ENCODE data around the gene ZNF816.
"Not testable (repeated sequence)": the region's sequence is repeated elsewhere in the genome, so short reads cannot be mapped to it uniquely, and the experiment has no call there.

The ZNF816 gene

GRCh38 chr19:52990759-52991418, 28.2 kb upstream of the ZNF816 start:
- H3K36me3 ChIP-seq (ENCODE audit: low read depth), result no peaks in the 10 kb centered on the region
- H3K4me3 ChIP-seq (ENCODE audit: severe bottlenecking), result peak overlapping the region; percentile 17
- no peak for TF ChIP-seq CTCF (IDR thresholded peaks at IDR 0.05; ENCODE audit: poor library complexity, severe bottlenecking)
- DNase-seq (ENCODE audit: low spot score), result no peak
- no peaks in the 10 kb centered on the region for H3K9me3 ChIP-seq (ENCODE audit: severe bottlenecking)
- peak; percentile 15 for ATAC-seq (ENCODE audit: low read depth)
- H3K27me3 ChIP-seq (ENCODE audit: insufficient read depth, poor library complexity, severe bottlenecking), result no peaks in the 10 kb centered on the region
- peak overlapping the region; percentile 87 for H3K27ac ChIP-seq (ENCODE audit: poor library complexity, severe bottlenecking)
- peaks cover 12% of the 10 kb centered on the region for H3K4me1 ChIP-seq (ENCODE audit: insufficient read depth, poor library complexity, severe bottlenecking)

- no peak for TF ChIP-seq CTCF (IDR thresholded peaks at IDR 0.05; ENCODE audit: poor library complexity, severe bottlenecking)
- H3K9me3 ChIP-seq (ENCODE audit: severe bottlenecking), result peaks cover 5% of the 10 kb centered on the region
- no peak overlapping the region for H3K27ac ChIP-seq (ENCODE audit: poor library complexity, severe bottlenecking)
- H3K27me3 ChIP-seq (ENCODE audit: insufficient read depth, poor library complexity, severe bottlenecking), result no peaks in the 10 kb centered on the region
- ATAC-seq (ENCODE audit: low read depth) (no peak), DNase-seq (ENCODE audit: low spot score) (no peak)
- no peak overlapping the region for H3K4me3 ChIP-seq (ENCODE audit: severe bottlenecking)
- peaks cover 12% of the 10 kb centered on the region for H3K4me1 ChIP-seq (ENCODE audit: insufficient read depth, poor library complexity, severe bottlenecking)
- H3K36me3 ChIP-seq (ENCODE audit: low read depth), result peaks cover 7% of the 10 kb centered on the region
Observed at GRCh38 chr19:52988506-52988905, 25.8 kb upstream of the ZNF816 start.

DNA sequence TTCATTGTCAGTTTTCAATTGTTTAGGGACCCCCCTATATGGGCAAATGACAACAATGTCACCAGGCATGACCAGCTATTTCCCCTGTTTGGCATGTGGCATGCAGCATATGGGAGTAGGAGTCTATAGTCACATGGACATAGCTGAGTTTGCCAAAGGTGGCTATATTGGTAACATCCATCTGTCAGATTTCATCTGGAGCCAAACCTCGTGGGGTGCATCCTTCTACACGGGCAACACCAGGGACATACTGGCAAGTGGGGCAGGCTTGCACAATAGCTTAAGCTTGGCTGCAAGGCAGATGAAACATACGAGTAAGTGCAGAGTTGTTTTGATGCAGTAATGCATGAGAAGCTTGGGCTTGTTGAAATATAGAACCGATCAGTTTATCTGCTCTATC, 24.5 kb upstream of the ZNF816 start:
- TF ChIP-seq CTCF (IDR thresholded peaks at IDR 0.05; ENCODE audit: poor library complexity, severe bottlenecking), result no peak
- H3K27ac ChIP-seq (ENCODE audit: poor library complexity, severe bottlenecking), result no peak overlapping the region
- ATAC-seq (ENCODE audit: low read depth) (no peak), DNase-seq (ENCODE audit: low spot score) (no peak)
- peaks cover 9% of the 10 kb centered on the region for H3K4me1 ChIP-seq (ENCODE audit: insufficient read depth, poor library complexity, severe bottlenecking)
- no peak overlapping the region for H3K4me3 ChIP-seq (ENCODE audit: severe bottlenecking)
- peaks cover 5% of the 10 kb centered on the region for H3K9me3 ChIP-seq (ENCODE audit: severe bottlenecking)
- no peaks in the 10 kb centered on the region for H3K27me3 ChIP-seq (ENCODE audit: insufficient read depth, poor library complexity, severe bottlenecking)
- H3K36me3 ChIP-seq (ENCODE audit: low read depth), result peaks cover 7% of the 10 kb centered on the region

DNA sequence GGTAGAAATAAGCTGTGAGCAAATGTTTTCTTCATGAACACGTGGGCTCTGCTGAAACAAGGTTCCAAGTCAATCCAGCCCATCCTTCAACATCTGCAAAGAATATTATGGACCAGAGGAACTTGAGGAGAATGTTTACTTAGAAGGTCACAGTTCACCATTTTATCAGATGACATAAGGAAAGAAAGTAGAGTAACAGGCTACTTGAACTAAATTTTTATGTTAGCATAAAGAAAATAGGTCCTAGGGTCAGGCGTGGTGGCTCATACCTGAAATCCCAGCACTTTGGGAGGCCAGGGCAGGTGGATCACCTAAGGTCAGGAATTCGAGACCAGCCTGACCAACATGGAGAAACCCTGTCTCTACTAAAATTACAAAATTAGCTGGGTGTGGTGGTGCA, 20.5 kb upstream of the ZNF816 start:
- not testable (repeated sequence) for H3K9me3 ChIP-seq (ENCODE audit: severe bottlenecking); ATAC-seq (ENCODE audit: low read depth); DNase-seq (ENCODE audit: low spot score); H3K27ac ChIP-seq (ENCODE audit: poor library complexity, severe bottlenecking); H3K4me3 ChIP-seq (ENCODE audit: severe bottlenecking); H3K36me3 ChIP-seq (ENCODE audit: low read depth); H3K4me1 ChIP-seq (ENCODE audit: insufficient read depth, poor library complexity, severe bottlenecking); H3K27me3 ChIP-seq (ENCODE audit: insufficient read depth, poor library complexity, severe bottlenecking)

GRCh38 chr19:52981329-52981728, 18.6 kb upstream of the ZNF816 start:
- H3K36me3 ChIP-seq (ENCODE audit: low read depth), result peaks cover 7% of the 10 kb centered on the region
- no peaks in the 10 kb centered on the region for H3K4me1 ChIP-seq (ENCODE audit: insufficient read depth, poor library complexity, severe bottlenecking)
- no peak for DNase-seq (ENCODE audit: low spot score)
- H3K27ac ChIP-seq (ENCODE audit: poor library complexity, severe bottlenecking), result no peak overlapping the region
- ATAC-seq (ENCODE audit: low read depth), result no peak
- H3K4me3 ChIP-seq (ENCODE audit: severe bottlenecking), result no peak overlapping the region
- no peak for TF ChIP-seq CTCF (IDR thresholded peaks at IDR 0.05; ENCODE audit: poor library complexity, severe bottlenecking)
- no peaks in the 10 kb centered on the region for H3K27me3 ChIP-seq (ENCODE audit: insufficient read depth, poor library complexity, severe bottlenecking)
- H3K9me3 ChIP-seq (ENCODE audit: severe bottlenecking), result peaks cover 5% of the 10 kb centered on the region

Measured in RWPE2 (cell line).